Measurements from ENCODE around the gene PKP1.
A peak's percentile ranks its signal among the peaks of the same experiment; 100 is the strongest.

The PKP1 gene

GRCh38 chr1:201334325-201335173 lies 51.2 kb downstream of the PKP1 start:
- Mint-ChIP-seq H3K9me3 (no peaks in the 10 kb centered on the region), H3K27ac (no peak overlapping the region), H3K27me3 (peaks cover 15% of the 10 kb centered on the region), H3K36me3 (no peaks in the 10 kb centered on the region), H3K4me3 (no peak overlapping the region), H3K4me1 (no peaks in the 10 kb centered on the region)
- ATAC-seq, result no peak

GRCh38 chr1:201335174-201335870 lies 52.0 kb downstream of the PKP1 start:
- ATAC-seq, result no peak
- Mint-ChIP-seq H3K9me3 (no peaks in the 10 kb centered on the region), H3K4me3 (no peak overlapping the region), H3K36me3 (no peaks in the 10 kb centered on the region), H3K4me1 (no peaks in the 10 kb centered on the region), H3K27me3 (peaks cover 9% of the 10 kb centered on the region), H3K27ac (no peak overlapping the region)

- no peak overlapping the region for H3K27ac Mint-ChIP-seq
Measured at GRCh38 chr1:201335901-201336300, 52.6 kb downstream of the PKP1 start.

GRCh38 chr1:201336711-201337450 lies 53.6 kb downstream of the PKP1 start:
- Mint-ChIP-seq H3K4me1 (no peaks in the 10 kb centered on the region), H3K27ac (no peak overlapping the region), H3K9me3 (peaks cover 5% of the 10 kb centered on the region), H3K27me3 (no peaks in the 10 kb centered on the region), H3K4me3 (no peak overlapping the region), H3K36me3 (no peaks in the 10 kb centered on the region)
- ATAC-seq, result no peak

More at GRCh38 chr1:201335901-201336300, 52.6 kb downstream of the PKP1 start:
- H3K9me3 Mint-ChIP-seq, result no peaks in the 10 kb centered on the region
- no peak for ATAC-seq
- no peaks in the 10 kb centered on the region for H3K4me1 Mint-ChIP-seq
- H3K27me3 Mint-ChIP-seq, result peaks cover 4% of the 10 kb centered on the region
- no peak overlapping the region for H3K4me3 Mint-ChIP-seq
- H3K36me3 Mint-ChIP-seq, result no peaks in the 10 kb centered on the region

GRCh38 chr1:201341377-201341776 lies 58.1 kb downstream of the PKP1 start:
- peaks cover 5% of the 10 kb centered on the region for H3K9me3 Mint-ChIP-seq
- no peaks in the 10 kb centered on the region for H3K4me1 Mint-ChIP-seq
- no peaks in the 10 kb centered on the region for H3K36me3 Mint-ChIP-seq

GRCh38 chr1:201344206-201345080 lies 61.1 kb downstream of the PKP1 start:
- H3K9me3 Mint-ChIP-seq, result peaks cover 5% of the 10 kb centered on the region
- H3K4me3 Mint-ChIP-seq, result no peak overlapping the region
- H3K27me3 Mint-ChIP-seq, result peaks cover 29% of the 10 kb centered on the region
- no peak for ATAC-seq
- no peak overlapping the region for H3K27ac Mint-ChIP-seq
- no peaks in the 10 kb centered on the region for H3K36me3 Mint-ChIP-seq
- H3K4me1 Mint-ChIP-seq, result peaks cover 6% of the 10 kb centered on the region

More at GRCh38 chr1:201341377-201341776, 58.1 kb downstream of the PKP1 start:
- Mint-ChIP-seq H3K27ac (no peak overlapping the region), H3K27me3 (peaks cover 10% of the 10 kb centered on the region), H3K4me3 (no peak overlapping the region)
- no peak for ATAC-seq

- Mint-ChIP-seq H3K27me3 (peaks cover 32% of the 10 kb centered on the region), H3K27ac (no peak overlapping the region)
Measured at GRCh38 chr1:201345081-201345355, 61.7 kb downstream of the PKP1 start.

GRCh38 chr1:201346337-201346939 lies 63.1 kb downstream of the PKP1 start:
- no peaks in the 10 kb centered on the region for H3K36me3 Mint-ChIP-seq
- ATAC-seq, result no peak
- H3K27me3 Mint-ChIP-seq, result peaks cover 41% of the 10 kb centered on the region
- no peak overlapping the region for H3K27ac Mint-ChIP-seq
- H3K4me1 Mint-ChIP-seq, result peaks cover 6% of the 10 kb centered on the region
- no peak overlapping the region for H3K4me3 Mint-ChIP-seq
- H3K9me3 Mint-ChIP-seq, result peaks cover 1% of the 10 kb centered on the region

More at GRCh38 chr1:201345081-201345355, 61.7 kb downstream of the PKP1 start:
- Mint-ChIP-seq H3K4me3 (no peak overlapping the region), H3K9me3 (peaks cover 5% of the 10 kb centered on the region), H3K4me1 (peaks cover 6% of the 10 kb centered on the region), H3K36me3 (no peaks in the 10 kb centered on the region)
- ATAC-seq, result no peak

GRCh38 chr1:201346987-201347386 lies 63.7 kb downstream of the PKP1 start:
- no peak overlapping the region for H3K27ac Mint-ChIP-seq
- peaks cover 47% of the 10 kb centered on the region for H3K27me3 Mint-ChIP-seq
- no peak for ATAC-seq
- H3K4me1 Mint-ChIP-seq, result peaks cover 6% of the 10 kb centered on the region
- H3K4me3 Mint-ChIP-seq, result no peak overlapping the region
- no peaks in the 10 kb centered on the region for H3K9me3 Mint-ChIP-seq
- H3K36me3 Mint-ChIP-seq, result no peaks in the 10 kb centered on the region

GRCh38 chr1:201347498-201348210 lies 64.3 kb downstream of the PKP1 start:
- peaks cover 47% of the 10 kb centered on the region for H3K27me3 Mint-ChIP-seq
- H3K4me3 Mint-ChIP-seq, result no peak overlapping the region
- H3K9me3 Mint-ChIP-seq, result no peaks in the 10 kb centered on the region
- H3K36me3 Mint-ChIP-seq, result no peaks in the 10 kb centered on the region
- ATAC-seq, result no peak
- H3K4me1 Mint-ChIP-seq, result peaks cover 6% of the 10 kb centered on the region
- no peak overlapping the region for H3K27ac Mint-ChIP-seq

- H3K4me3 Mint-ChIP-seq, result no peak overlapping the region
- no peak overlapping the region for H3K27ac Mint-ChIP-seq
- H3K9me3 Mint-ChIP-seq, result no peaks in the 10 kb centered on the region
- H3K27me3 Mint-ChIP-seq, result peaks cover 49% of the 10 kb centered on the region
- peaks cover 6% of the 10 kb centered on the region for H3K4me1 Mint-ChIP-seq
- no peaks in the 10 kb centered on the region for H3K36me3 Mint-ChIP-seq
- ATAC-seq, result peak; percentile 57
Measured at GRCh38 chr1:201348211-201348566, 64.9 kb downstream of the PKP1 start.

GRCh38 chr1:201349092-201349491 lies 65.8 kb downstream of the PKP1 start:
- peaks cover 58% of the 10 kb centered on the region for H3K27me3 Mint-ChIP-seq
- no peaks in the 10 kb centered on the region for H3K36me3 Mint-ChIP-seq
- no peak overlapping the region for H3K4me3 Mint-ChIP-seq
- H3K27ac Mint-ChIP-seq, result no peak overlapping the region
- H3K4me1 Mint-ChIP-seq, result peaks cover 6% of the 10 kb centered on the region
- H3K9me3 Mint-ChIP-seq, result no peaks in the 10 kb centered on the region
- no peak for ATAC-seq

GRCh38 chr1:201350361-201350725 lies 67.0 kb downstream of the PKP1 start:
- Mint-ChIP-seq H3K4me1 (peaks cover 6% of the 10 kb centered on the region), H3K9me3 (no peaks in the 10 kb centered on the region), H3K36me3 (no peaks in the 10 kb centered on the region)

GRCh38 chr1:201350884-201351283 lies 67.6 kb downstream of the PKP1 start:
- H3K4me3 Mint-ChIP-seq, result no peak overlapping the region
- no peak for ATAC-seq
- no peaks in the 10 kb centered on the region for H3K36me3 Mint-ChIP-seq
- peaks cover 56% of the 10 kb centered on the region for H3K27me3 Mint-ChIP-seq
- H3K9me3 Mint-ChIP-seq, result no peaks in the 10 kb centered on the region
- peaks cover 6% of the 10 kb centered on the region for H3K4me1 Mint-ChIP-seq
- no peak overlapping the region for H3K27ac Mint-ChIP-seq

More at GRCh38 chr1:201350361-201350725, 67.0 kb downstream of the PKP1 start:
- no peak overlapping the region for H3K27ac Mint-ChIP-seq
- no peak for ATAC-seq
- peaks cover 56% of the 10 kb centered on the region for H3K27me3 Mint-ChIP-seq
- no peak overlapping the region for H3K4me3 Mint-ChIP-seq
